ENCODE results near the gene GNB1. TPM values are rescaled to one million over a fixed set of nuclear protein-coding genes. Genes with fewer than 3 reads are reported as not detected.
"Not testable (repeated sequence)": the region's sequence is repeated elsewhere in the genome, so short reads cannot be mapped to it uniquely, and the experiment has no call there.

GNB1 gene
- total and polyA plus RNA-seq, 10 of the 15 experiments (the other 5 are each of a cell fraction or from before 2014, with no cell fraction given): 23.0 to 392 (median 93.9) TPM

DNA sequence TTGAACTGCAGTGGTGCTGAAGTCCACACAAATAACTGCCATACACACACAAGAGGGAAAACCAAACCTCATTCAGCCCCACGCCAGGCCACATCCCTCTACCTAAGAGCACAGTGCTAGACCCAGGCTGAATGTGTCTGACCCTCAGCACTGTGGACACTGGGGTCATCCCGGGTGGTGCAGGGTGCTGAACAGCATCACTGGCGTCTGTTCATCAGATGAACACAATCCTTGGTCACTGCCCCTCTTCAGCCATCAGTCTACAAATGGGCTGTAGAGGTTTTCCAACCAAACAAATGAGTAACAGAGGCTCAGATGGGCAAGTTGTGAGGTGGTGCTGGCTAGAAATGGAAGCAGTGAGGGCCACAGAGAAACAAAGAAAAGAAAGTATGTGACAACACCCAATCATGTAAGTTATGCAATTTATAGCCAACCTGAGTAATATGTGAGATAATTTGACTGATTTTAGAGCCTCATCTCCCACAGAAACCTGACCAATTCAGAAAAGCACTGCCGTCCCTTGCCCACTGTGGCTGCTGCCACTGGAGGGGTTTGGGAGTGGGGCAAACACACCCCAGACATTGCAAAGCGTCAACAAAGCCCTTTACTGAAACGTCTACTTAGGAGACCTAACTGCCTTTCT lies 27.9 kb downstream of the GNB1 start:
- TF ChIP-seq, protein P1, sequence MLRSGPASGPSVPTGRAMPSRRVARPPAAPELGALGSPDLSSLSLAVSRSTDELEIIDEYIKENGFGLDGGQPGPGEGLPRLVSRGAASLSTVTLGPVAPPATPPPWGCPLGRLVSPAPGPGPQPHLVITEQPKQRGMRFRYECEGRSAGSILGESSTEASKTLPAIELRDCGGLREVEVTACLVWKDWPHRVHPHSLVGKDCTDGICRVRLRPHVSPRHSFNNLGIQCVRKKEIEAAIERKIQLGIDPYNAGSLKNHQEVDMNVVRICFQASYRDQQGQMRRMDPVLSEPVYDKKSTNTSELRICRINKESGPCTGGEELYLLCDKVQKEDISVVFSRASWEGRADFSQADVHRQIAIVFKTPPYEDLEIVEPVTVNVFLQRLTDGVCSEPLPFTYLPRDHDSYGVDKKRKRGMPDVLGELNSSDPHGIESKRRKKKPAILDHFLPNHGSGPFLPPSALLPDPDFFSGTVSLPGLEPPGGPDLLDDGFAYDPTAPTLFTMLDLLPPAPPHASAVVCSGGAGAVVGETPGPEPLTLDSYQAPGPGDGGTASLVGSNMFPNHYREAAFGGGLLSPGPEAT (IDR thresholded peaks at IDR 0.05; ENCODE audit: low read depth): no peak
- TF ChIP-seq, protein P2, sequence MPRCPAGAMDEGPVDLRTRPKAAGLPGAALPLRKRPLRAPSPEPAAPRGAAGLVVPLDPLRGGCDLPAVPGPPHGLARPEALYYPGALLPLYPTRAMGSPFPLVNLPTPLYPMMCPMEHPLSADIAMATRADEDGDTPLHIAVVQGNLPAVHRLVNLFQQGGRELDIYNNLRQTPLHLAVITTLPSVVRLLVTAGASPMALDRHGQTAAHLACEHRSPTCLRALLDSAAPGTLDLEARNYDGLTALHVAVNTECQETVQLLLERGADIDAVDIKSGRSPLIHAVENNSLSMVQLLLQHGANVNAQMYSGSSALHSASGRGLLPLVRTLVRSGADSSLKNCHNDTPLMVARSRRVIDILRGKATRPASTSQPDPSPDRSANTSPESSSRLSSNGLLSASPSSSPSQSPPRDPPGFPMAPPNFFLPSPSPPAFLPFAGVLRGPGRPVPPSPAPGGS (IDR thresholded peaks at IDR 0.05; ENCODE audit: borderline replicate concordance, insufficient read depth, low read depth, low read length, poor library complexity, severe bottlenecking): peak; percentile 84
- TF ChIP-seq, protein P3, sequence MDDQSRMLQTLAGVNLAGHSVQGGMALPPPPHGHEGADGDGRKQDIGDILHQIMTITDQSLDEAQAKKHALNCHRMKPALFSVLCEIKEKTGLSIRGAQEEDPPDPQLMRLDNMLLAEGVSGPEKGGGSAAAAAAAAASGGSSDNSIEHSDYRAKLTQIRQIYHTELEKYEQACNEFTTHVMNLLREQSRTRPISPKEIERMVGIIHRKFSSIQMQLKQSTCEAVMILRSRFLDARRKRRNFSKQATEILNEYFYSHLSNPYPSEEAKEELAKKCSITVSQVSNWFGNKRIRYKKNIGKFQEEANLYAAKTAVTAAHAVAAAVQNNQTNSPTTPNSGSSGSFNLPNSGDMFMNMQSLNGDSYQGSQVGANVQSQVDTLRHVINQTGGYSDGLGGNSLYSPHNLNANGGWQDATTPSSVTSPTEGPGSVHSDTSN (IDR thresholded peaks at IDR 0.05; ENCODE audit: insufficient replicate concordance, low read depth, low read length): no peak
- TF ChIP-seq RUNX3 (IDR thresholded peaks at IDR 0.05; ENCODE audit: low read length) (peak; percentile 60), POLR2A (IDR thresholded peaks at IDR 0.05; ENCODE audit: low read depth, low read length) (peak; percentile 16), EED (IDR thresholded peaks at IDR 0.05; ENCODE audit: low read depth) (0 out of 2 replicates have a peak, but pooled peaks have one; percentile 34), JUNB (IDR thresholded peaks at IDR 0.05) (peak; percentile 21; the same call in 1 of the 2 replicates)
- peak overlapping the region; percentile 64 for H3K27ac ChIP-seq (ENCODE audit: control insufficient read depth, insufficient read depth)
- H4K20me1 ChIP-seq (ENCODE audit: control insufficient read depth, insufficient read depth): peaks cover 30% of the 10 kb centered on the region
- in situ Hi-C loops (cut with MboI) (no loop called here), intact Hi-C loops (cut with micrococcal nuclease; ENCODE audit: unreplicated experiment) (no loop called here)
- ChIA-PET RAD21 (ENCODE audit: unreplicated experiment) (no interaction called here), CTCF (interaction anchor here (1.8 kb wide), 1 partner anchor 43 kb away, joined by 9 read pairs; no protein-coding TSS in a partner anchor), POLR2A (no interaction called here), SMC1A (ENCODE audit: uncharacterized antibody, unreplicated experiment) (interaction anchor here (0.8 to 1.5 kb wide), 2 partner anchors 14 to 25 kb away, joined by 3 to 4 read pairs; no protein-coding TSS in a partner anchor)
- no peak overlapping the region for H3K4me3 ChIP-seq
- H3K36me3 ChIP-seq (ENCODE audit: control insufficient read depth in 2 of 2, insufficient read depth in 2 of 2, low read length in 1 of 2): peaks cover 9 to 18% of the 10 kb centered on the region in 2 experiments
- ATAC-seq: peak; percentile 19
- no peaks in the 10 kb centered on the region; the same call in 2 of the 3 replicates for H3K9me3 ChIP-seq (replicated peaks; ENCODE audit: control insufficient read depth, insufficient read depth, low read length)
- no TSS peak for BruUV-seq (replicated peaks)
- no peak overlapping the region for H2AFZ ChIP-seq (ENCODE audit: control insufficient read depth, low read depth, low read length)
- peaks cover 94% of the 10 kb centered on the region for H3K79me2 ChIP-seq (ENCODE audit: control insufficient read depth, insufficient read depth, low read length)
- FAIRE-seq: peak; percentile 31
- H3K4me2 ChIP-seq (ENCODE audit: control insufficient read depth, insufficient read depth): peak overlapping the region; percentile 50
- DNase-seq (ENCODE audit: low read depth, low spot score): no peak
- peaks cover 56% of the 10 kb centered on the region for H3K4me1 ChIP-seq (ENCODE audit: control insufficient read depth, insufficient read depth, low read length)
- H3K27me3 ChIP-seq (replicated peaks in 1 of 2; ENCODE audit: control insufficient read depth in 2 of 2, insufficient read depth in 2 of 2, low read length in 1 of 2): no peaks in the 10 kb centered on the region
- WGBS (ENCODE audit: insufficient coverage, insufficient replicate concordance, low lambda C conversion rate, missing lambda C conversion rate): 39% methylated on average over 6 of the region's 6 CpGs
- no peak overlapping the region for H3K9ac ChIP-seq (ENCODE audit: control insufficient read depth, insufficient read depth, low read length)

DNA sequence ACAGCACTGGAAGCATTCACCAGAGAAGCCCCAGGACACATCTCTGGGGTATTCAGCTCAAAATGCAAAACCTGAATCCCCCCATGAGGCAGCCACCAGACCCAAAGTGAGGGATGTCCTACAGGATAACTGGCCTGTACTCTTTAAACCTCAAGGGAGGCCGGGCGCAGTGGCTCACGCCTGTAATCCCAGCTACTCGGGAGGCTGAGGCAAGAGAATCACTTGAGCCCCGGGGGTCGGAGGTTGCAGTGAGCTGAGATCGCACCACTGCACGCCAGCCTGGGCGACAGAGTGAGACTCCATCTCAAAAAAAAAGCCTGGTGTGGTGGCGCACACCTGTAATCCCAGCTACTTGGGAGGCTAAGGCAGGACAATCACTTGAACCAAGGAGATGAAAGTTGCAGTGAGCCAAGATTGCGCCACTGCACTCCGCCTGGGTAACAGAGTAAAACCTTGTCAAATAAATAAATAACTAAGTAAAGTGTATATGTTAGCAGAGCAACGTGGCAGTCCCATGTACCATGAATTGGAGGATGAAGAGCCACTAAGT lies 29.1 kb downstream of the GNB1 start:
- H3K4me2 ChIP-seq (ENCODE audit: control insufficient read depth, insufficient read depth); H3K27me3 ChIP-seq (replicated peaks in 1 of 2; ENCODE audit: control insufficient read depth in 2 of 2, insufficient read depth in 2 of 2, low read length in 1 of 2); BruUV-seq (replicated peaks); H3K27ac ChIP-seq (ENCODE audit: control insufficient read depth, insufficient read depth); DNase-seq (ENCODE audit: low read depth, low spot score); in situ Hi-C loops (cut with MboI); RAD21 ChIA-PET (ENCODE audit: unreplicated experiment); H2AFZ ChIP-seq (ENCODE audit: control insufficient read depth, low read depth, low read length); H3K4me3 ChIP-seq; FAIRE-seq; H3K9ac ChIP-seq (ENCODE audit: control insufficient read depth, insufficient read depth, low read length); intact Hi-C loops (cut with micrococcal nuclease; ENCODE audit: unreplicated experiment); ATAC-seq; H3K9me3 ChIP-seq (replicated peaks; ENCODE audit: control insufficient read depth, insufficient read depth, low read length): not testable (repeated sequence)
- Histone ChIP-seq H3K79me2 (ENCODE audit: control insufficient read depth, insufficient read depth, low read length) (peaks cover 95% of the 10 kb centered on the region), H3K4me1 (ENCODE audit: control insufficient read depth, insufficient read depth, low read length) (peaks cover 63% of the 10 kb centered on the region), H3K36me3 (ENCODE audit: control insufficient read depth in 2 of 2, insufficient read depth in 2 of 2, low read length in 1 of 2) (peaks cover 9 to 18% of the 10 kb centered on the region in 2 experiments), H4K20me1 (ENCODE audit: control insufficient read depth, insufficient read depth) (peaks cover 27% of the 10 kb centered on the region)
- SMC1A ChIA-PET (ENCODE audit: uncharacterized antibody, unreplicated experiment): interaction anchor here (1.5 kb wide), 1 partner anchor 26 kb away, joined by 4 read pairs; no protein-coding TSS in a partner anchor
- POLR2A ChIA-PET: interaction anchor here (1.4 kb wide), 1 partner anchor 23 kb away, joined by 3 read pairs; no protein-coding TSS in a partner anchor
- 81% methylated on average over 13 of the region's 13 CpGs for WGBS (ENCODE audit: insufficient coverage, insufficient replicate concordance, low lambda C conversion rate, missing lambda C conversion rate)
- CTCF ChIA-PET: interaction anchor here (0.6 to 1.5 kb wide), 2 partner anchors 28 to 38 kb away, joined by 3 read pairs; no protein-coding TSS in a partner anchor

All from GM12878 (cell line).